Stromal cell of bone marrow (primary cell): ENCODE data around the gene RTP5.
"Not testable (repeated sequence)": the region's sequence is repeated elsewhere in the genome, so short reads cannot be mapped to it uniquely, and the experiment has no call there.

Source experiments
- DNase-seq: peaks from one replicate; pipeline ENCODE4 v3.0.0-alpha.2; 2012; ENCODE audit warnings: low read depth

The RTP5 gene

GRCh38 chr2:241870611-241871537 is 1.3 kb downstream of the RTP5 start:
- DNase-seq, result no peak

- DNase-seq, result no peak
Measured at GRCh38 chr2:241871538-241872312, 2.2 kb downstream of the RTP5 start.

- DNase-seq, result no peak
Measured at GRCh38 chr2:241872313-241872642, 2.7 kb downstream of the RTP5 start.

- DNase-seq, result no peak
Measured at GRCh38 chr2:241873081-241873802, 3.7 kb downstream of the RTP5 start.

- DNase-seq, result no peak
Measured at GRCh38 chr2:241873803-241874110, 4.2 kb downstream of the RTP5 start.

GRCh38 chr2:241874277-241874925 is 4.9 kb downstream of the RTP5 start:
- no peak for DNase-seq

- not testable (repeated sequence) for DNase-seq
Measured at GRCh38 chr2:241875754-241876527, 6.4 kb downstream of the RTP5 start.

GRCh38 chr2:241876528-241877196 is 7.1 kb downstream of the RTP5 start:
- no peak for DNase-seq

- no peak for DNase-seq
Measured at GRCh38 chr2:241877197-241877685, 7.7 kb downstream of the RTP5 start.

- no peak for DNase-seq
Measured at GRCh38 chr2:241877989-241878970, 8.8 kb downstream of the RTP5 start.

GRCh38 chr2:241879326-241879725 is 9.8 kb downstream of the RTP5 start:
- no peak for DNase-seq

- DNase-seq, result no peak
Measured at GRCh38 chr2:241880311-241881073, 11.0 kb downstream of the RTP5 start.

- no peak for DNase-seq
Measured at GRCh38 chr2:241882091-241882625, 12.6 kb downstream of the RTP5 start.

- no peak for DNase-seq
Measured at GRCh38 chr2:241884951-241885290, 15.4 kb downstream of the RTP5 start.

GRCh38 chr2:241885291-241885945 is 15.9 kb downstream of the RTP5 start:
- DNase-seq, result no peak

- DNase-seq, result no peak
Measured at GRCh38 chr2:241885946-241886643, 16.6 kb downstream of the RTP5 start.

- DNase-seq, result no peak
Measured at GRCh38 chr2:241886840-241887447, 17.4 kb downstream of the RTP5 start.
